SK-N-SH treated with all-trans-retinoic acid at 6 μM for 48 hours (cell line): ENCODE data around the gene STMP1.

Source experiments
- ARNTL ChIP-seq: fragments of 450-650 bp; formaldehyde crosslinking; IDR thresholded peaks from 2 replicates; pipeline ENCODE4 v1.5.0; 2020; ENCODE audit warnings: low read depth, mild to moderate bottlenecking, moderate library complexity, borderline replicate concordance
- BACH2 ChIP-seq: fragments of 250-450 bp; sonication (Bioruptor Pico); IDR thresholded peaks from 2 replicates; pipeline ENCODE4 v1.9.0; 2021; ENCODE audit warnings: mild to moderate bottlenecking, borderline replicate concordance
- ISL1 ChIP-seq: fragments of 250-450 bp; sonication (Bioruptor Pico); IDR thresholded peaks from 2 replicates; pipeline ENCODE4 v2.1.2; 2022; ENCODE audit warnings: mild to moderate bottlenecking, moderate library complexity
- PPARA ChIP-seq: fragments of 250-450 bp; sonication (Bioruptor Pico); IDR thresholded peaks from 2 replicates; pipeline ENCODE4 v1.5.0; 2020; ENCODE audit warnings: mild to moderate bottlenecking, borderline replicate concordance
- RARB ChIP-seq: fragments of 250-450 bp; sonication (Bioruptor Pico); IDR thresholded peaks from 2 replicates; pipeline ENCODE4 v1.8.0; 2021; ENCODE audit warnings: mild to moderate bottlenecking, moderate library complexity
- ZFP3 ChIP-seq: fragments of 250-450 bp; sonication (Bioruptor Pico); IDR thresholded peaks from 2 replicates; pipeline ENCODE4 v1.5.0; 2020; ENCODE audit warnings: mild to moderate bottlenecking, moderate library complexity
- ZFP30 ChIP-seq: fragments of 450-650 bp; formaldehyde crosslinking; IDR thresholded peaks from 2 replicates; pipeline ENCODE4 v1.5.0; 2022; ENCODE audit warnings: mild to moderate bottlenecking, moderate library complexity
- TF ChIP-seq, protein P1 (sequence below): fragments of 250-450 bp; sonication (Bioruptor Pico); IDR thresholded peaks from 2 replicates; pipeline ENCODE4 v1.8.0; 2020; ENCODE audit warnings: mild to moderate bottlenecking, moderate library complexity, borderline replicate concordance
- TF ChIP-seq, protein P2 (sequence below): fragments of 250-450 bp; sonication (Bioruptor Pico); IDR thresholded peaks from 2 replicates; pipeline ENCODE4 v1.5.1; 2020; ENCODE audit warnings: low read depth, mild to moderate bottlenecking, moderate library complexity
- TF ChIP-seq, protein P3 (sequence below): fragments of 250-450 bp; sonication (Bioruptor Pico); IDR thresholded peaks from 2 replicates; pipeline ENCODE4 v1.5.0; 2020; ENCODE audit warnings: mild to moderate bottlenecking, moderate library complexity
- TF ChIP-seq, protein P4 (sequence below): fragments of 250-450 bp; sonication (Bioruptor Pico); IDR thresholded peaks from 2 replicates; pipeline ENCODE4 v1.8.0; 2021; ENCODE audit warnings: low read depth, mild to moderate bottlenecking, moderate library complexity, borderline replicate concordance

DNA sequence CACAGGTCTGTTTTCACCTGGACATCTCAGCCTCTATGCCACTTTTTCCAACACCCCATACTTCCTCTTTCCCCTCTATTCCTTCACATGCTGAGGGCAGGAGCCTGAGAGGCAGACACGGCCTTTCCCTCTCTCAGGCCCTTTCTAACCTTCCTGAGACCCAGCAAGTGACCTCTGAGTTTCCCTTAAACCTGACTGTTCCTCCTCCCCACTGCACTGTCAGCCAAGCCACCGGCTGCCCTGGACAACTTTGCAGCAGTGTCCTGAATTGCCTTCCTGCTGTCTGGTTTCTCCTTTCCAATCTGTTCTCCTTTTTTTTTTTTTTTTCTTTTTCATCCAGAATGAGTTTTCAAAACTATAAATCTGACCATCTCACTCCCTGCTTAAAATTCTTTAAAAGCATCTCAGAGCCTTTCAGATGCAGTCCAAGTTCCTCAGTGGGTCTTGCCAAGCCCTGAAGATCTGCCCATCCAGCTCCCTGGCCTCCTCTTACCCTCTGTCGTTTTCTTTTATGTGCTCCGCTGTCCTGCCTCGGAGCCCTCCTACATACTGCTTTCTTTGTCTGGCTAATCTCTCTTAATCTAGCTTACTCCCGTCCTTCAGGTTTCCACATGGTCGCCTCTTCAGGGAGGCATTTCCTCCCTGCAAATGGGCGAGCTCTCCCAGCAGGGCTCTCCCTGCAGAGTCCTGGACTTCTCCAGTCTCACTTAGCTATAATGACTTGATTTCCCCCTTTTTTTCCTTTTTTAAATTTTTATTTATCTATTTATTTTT lies 35.1 kb downstream of the STMP1 start:
- TF ChIP-seq, protein P1, sequence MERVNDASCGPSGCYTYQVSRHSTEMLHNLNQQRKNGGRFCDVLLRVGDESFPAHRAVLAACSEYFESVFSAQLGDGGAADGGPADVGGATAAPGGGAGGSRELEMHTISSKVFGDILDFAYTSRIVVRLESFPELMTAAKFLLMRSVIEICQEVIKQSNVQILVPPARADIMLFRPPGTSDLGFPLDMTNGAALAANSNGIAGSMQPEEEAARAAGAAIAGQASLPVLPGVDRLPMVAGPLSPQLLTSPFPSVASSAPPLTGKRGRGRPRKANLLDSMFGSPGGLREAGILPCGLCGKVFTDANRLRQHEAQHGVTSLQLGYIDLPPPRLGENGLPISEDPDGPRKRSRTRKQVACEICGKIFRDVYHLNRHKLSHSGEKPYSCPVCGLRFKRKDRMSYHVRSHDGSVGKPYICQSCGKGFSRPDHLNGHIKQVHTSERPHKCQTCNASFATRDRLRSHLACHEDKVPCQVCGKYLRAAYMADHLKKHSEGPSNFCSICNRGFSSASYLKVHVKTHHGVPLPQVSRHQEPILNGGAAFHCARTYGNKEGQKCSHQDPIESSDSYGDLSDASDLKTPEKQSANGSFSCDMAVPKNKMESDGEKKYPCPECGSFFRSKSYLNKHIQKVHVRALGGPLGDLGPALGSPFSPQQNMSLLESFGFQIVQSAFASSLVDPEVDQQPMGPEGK (CRISPR knock-in tag): no peak
- TF ChIP-seq ZFP30 (no peak), PPARA (no peak), BACH2 (no peak), ARNTL (no peak), RARB (no peak), ZFP3 (CRISPR knock-in tag) (no peak), ISL1 (no peak)
- TF ChIP-seq, protein P2, sequence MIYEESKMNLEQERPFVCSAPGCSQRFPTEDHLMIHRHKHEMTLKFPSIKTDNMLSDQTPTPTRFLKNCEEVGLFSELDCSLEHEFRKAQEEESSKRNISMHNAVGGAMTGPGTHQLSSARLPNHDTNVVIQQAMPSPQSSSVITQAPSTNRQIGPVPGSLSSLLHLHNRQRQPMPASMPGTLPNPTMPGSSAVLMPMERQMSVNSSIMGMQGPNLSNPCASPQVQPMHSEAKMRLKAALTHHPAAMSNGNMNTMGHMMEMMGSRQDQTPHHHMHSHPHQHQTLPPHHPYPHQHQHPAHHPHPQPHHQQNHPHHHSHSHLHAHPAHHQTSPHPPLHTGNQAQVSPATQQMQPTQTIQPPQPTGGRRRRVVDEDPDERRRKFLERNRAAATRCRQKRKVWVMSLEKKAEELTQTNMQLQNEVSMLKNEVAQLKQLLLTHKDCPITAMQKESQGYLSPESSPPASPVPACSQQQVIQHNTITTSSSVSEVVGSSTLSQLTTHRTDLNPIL (CRISPR knock-in tag): no peak
- TF ChIP-seq, protein P3, sequence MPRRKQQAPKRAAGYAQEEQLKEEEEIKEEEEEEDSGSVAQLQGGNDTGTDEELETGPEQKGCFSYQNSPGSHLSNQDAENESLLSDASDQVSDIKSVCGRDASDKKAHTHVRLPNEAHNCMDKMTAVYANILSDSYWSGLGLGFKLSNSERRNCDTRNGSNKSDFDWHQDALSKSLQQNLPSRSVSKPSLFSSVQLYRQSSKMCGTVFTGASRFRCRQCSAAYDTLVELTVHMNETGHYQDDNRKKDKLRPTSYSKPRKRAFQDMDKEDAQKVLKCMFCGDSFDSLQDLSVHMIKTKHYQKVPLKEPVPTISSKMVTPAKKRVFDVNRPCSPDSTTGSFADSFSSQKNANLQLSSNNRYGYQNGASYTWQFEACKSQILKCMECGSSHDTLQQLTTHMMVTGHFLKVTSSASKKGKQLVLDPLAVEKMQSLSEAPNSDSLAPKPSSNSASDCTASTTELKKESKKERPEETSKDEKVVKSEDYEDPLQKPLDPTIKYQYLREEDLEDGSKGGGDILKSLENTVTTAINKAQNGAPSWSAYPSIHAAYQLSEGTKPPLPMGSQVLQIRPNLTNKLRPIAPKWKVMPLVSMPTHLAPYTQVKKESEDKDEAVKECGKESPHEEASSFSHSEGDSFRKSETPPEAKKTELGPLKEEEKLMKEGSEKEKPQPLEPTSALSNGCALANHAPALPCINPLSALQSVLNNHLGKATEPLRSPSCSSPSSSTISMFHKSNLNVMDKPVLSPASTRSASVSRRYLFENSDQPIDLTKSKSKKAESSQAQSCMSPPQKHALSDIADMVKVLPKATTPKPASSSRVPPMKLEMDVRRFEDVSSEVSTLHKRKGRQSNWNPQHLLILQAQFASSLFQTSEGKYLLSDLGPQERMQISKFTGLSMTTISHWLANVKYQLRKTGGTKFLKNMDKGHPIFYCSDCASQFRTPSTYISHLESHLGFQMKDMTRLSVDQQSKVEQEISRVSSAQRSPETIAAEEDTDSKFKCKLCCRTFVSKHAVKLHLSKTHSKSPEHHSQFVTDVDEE (CRISPR knock-in tag): no peak
- TF ChIP-seq, protein P4, sequence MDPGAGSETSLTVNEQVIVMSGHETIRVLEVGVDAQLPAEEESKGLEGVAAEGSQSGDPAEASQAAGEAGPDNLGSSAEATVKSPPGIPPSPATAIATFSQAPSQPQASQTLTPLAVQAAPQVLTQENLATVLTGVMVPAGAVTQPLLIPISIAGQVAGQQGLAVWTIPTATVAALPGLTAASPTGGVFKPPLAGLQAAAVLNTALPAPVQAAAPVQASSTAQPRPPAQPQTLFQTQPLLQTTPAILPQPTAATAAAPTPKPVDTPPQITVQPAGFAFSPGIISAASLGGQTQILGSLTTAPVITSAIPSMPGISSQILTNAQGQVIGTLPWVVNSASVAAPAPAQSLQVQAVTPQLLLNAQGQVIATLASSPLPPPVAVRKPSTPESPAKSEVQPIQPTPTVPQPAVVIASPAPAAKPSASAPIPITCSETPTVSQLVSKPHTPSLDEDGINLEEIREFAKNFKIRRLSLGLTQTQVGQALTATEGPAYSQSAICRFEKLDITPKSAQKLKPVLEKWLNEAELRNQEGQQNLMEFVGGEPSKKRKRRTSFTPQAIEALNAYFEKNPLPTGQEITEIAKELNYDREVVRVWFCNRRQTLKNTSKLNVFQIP (CRISPR knock-in tag): no peak
